Tibial nerve (tissue), 4 donors: Measurements from ENCODE around the gene LMX1A. TPM values are rescaled to one million over a fixed set of nuclear protein-coding genes. Genes with fewer than 3 reads are reported as not detected.

ENCODE experiments used
- DNase-seq, 2 donors: peaks; one replicate each; pipeline ENCODE4 v3.0.0-alpha.2; 2019; ENCODE audit warnings: low spot score in 2 of 2
- H3K27ac ChIP-seq, 4 donors: fragments of 200-600 bp; sonication (generic) in 3 of 4; one replicate each; pipeline ENCODE4 v1.5.1; 2017 to 2019; ENCODE audit warnings: mild to moderate bottlenecking in 1 of 4
- H3K27me3 ChIP-seq, 2 donors: fragments of 200-600 bp; sonication (generic) in 1 of 2; one replicate each; pipeline versions ENCODE4 v1.5.1 to v1.6.0; 2017 to 2019
- H3K36me3 ChIP-seq, 3 donors: fragments of 200-600 bp; sonication (generic); one replicate each; pipeline ENCODE4 v1.5.1; 2018 to 2019
- H3K4me1 ChIP-seq, 4 donors: fragments of 200-600 bp; sonication (generic) in 3 of 4; one replicate each; pipeline ENCODE4 v1.5.1; 2017 to 2019
- H3K4me3 ChIP-seq, 4 donors: fragments of 200-600 bp; sonication (generic) in 3 of 4; one replicate each; pipeline ENCODE4 v1.5.1; 2017 to 2019; ENCODE audit warnings: mild to moderate bottlenecking in 1 of 4, moderate library complexity in 1 of 4
- H3K9me3 ChIP-seq, 4 donors: fragments of 200-600 bp; sonication (generic) in 3 of 4; one replicate each; pipeline ENCODE4 v1.5.1; 2017 to 2019
- CTCF ChIP-seq, 5 experiments: fragments of 200-600 bp in 3 of 5; fragments of 450-650 bp in 2 of 5; sonication (generic) in 3 of 5; IDR thresholded peaks; one replicate each; pipeline ENCODE4 v1.5.1; 2016 to 2019; ENCODE audit warnings: antibody characterized with exemption in 5 of 5, mild to moderate bottlenecking in 3 of 5, moderate library complexity in 2 of 5
- EP300 ChIP-seq, 2 donors: sonication (generic); formaldehyde crosslinking; IDR thresholded peaks; one replicate each; pipeline ENCODE4 v1.6.1; 2017; ENCODE audit warnings: antibody characterized with exemption in 2 of 2, mild to moderate bottlenecking in 1 of 2
- POLR2A ChIP-seq, 2 donors: fragments of 450-650 bp; IDR thresholded peaks; one replicate each; pipeline ENCODE4 v1.6.1; 2017; ENCODE audit warnings: antibody characterized with exemption in 2 of 2, mild to moderate bottlenecking in 2 of 2, moderate library complexity in 2 of 2
- WGBS, 2 donors: methylation state at CpG; one replicate each; pipeline ENCODE4 v1.1.5; 2018; 5-methylcytosine and 5-hydroxymethylcytosine counted together
- total RNA-seq, 4 donors: library from RNA; depleted of rRNA; stranded (reverse); fragments of >200 nt; gene quantifications; one replicate each; pipeline ENCODE4 v1.1.0, GENCODE V29; 2016

Gene LMX1A
- total RNA-seq, 4 donors from 2014 or later = 0.84 TPM; not detected in 3

GRCh38 chr1:165185161-165185889 is 171.2 kb downstream of the LMX1A start:
- Histone ChIP-seq H3K9me3 (peaks cover 0 to 15% (median 0%) of the 10 kb centered on the region in 4 donors), H3K36me3 (no peaks in the 10 kb centered on the region), H3K4me1 (no peaks in the 10 kb centered on the region), H3K27ac (no peak overlapping the region), H3K4me3 (no peak overlapping the region), H3K27me3 (no peaks in the 10 kb centered on the region)
- DNase-seq = no peak
- WGBS, 2 donors = 66 to 68% methylated on average over 4 of the region's 4 CpGs
- no peak for TF ChIP-seq POLR2A (IDR thresholded peaks at IDR 0.05)

- H3K27ac ChIP-seq = no peak overlapping the region
- no peaks in the 10 kb centered on the region for H3K36me3 ChIP-seq
- peaks cover 0 to 15% (median 0%) of the 10 kb centered on the region in 4 donors for H3K9me3 ChIP-seq
- no peaks in the 10 kb centered on the region for H3K4me1 ChIP-seq
- no peak overlapping the region for H3K4me3 ChIP-seq
- TF ChIP-seq EP300 (IDR thresholded peaks at IDR 0.05) (no peak), CTCF (IDR thresholded peaks at IDR 0.05) (no peak), POLR2A (IDR thresholded peaks at IDR 0.05) (no peak)
- no peak for DNase-seq
- H3K27me3 ChIP-seq = no peaks in the 10 kb centered on the region
- WGBS, 2 donors = 73 to 85% methylated on average over 3 of the region's 3 CpGs
Measured at GRCh38 chr1:165182975-165183374, 173.5 kb downstream of the LMX1A start.

GRCh38 chr1:165179306-165179705 is 177.2 kb downstream of the LMX1A start:
- Histone ChIP-seq H3K9me3 (peaks cover 0 to 15% (median 0%) of the 10 kb centered on the region in 4 donors), H3K4me3 (no peak overlapping the region), H3K36me3 (no peaks in the 10 kb centered on the region), H3K4me1 (no peaks in the 10 kb centered on the region), H3K27me3 (no peaks in the 10 kb centered on the region), H3K27ac (no peak overlapping the region)
- no peak for DNase-seq
- 69 to 70% methylated on average over 6 of the region's 6 CpGs for WGBS, 2 donors
- TF ChIP-seq EP300 (IDR thresholded peaks at IDR 0.05) (no peak), CTCF (IDR thresholded peaks at IDR 0.05) (no peak), POLR2A (IDR thresholded peaks at IDR 0.05) (no peak)

GRCh38 chr1:165174491-165174890 is 182.0 kb downstream of the LMX1A start:
- TF ChIP-seq EP300 (IDR thresholded peaks at IDR 0.05) = no peak
- no peak for TF ChIP-seq POLR2A (IDR thresholded peaks at IDR 0.05)
- TF ChIP-seq CTCF (IDR thresholded peaks at IDR 0.05) = no peak
- 65 to 74% methylated on average over 4 of the region's 4 CpGs for WGBS, 2 donors
- DNase-seq = no peak
- no peaks in the 10 kb centered on the region for H3K9me3 ChIP-seq
- no peaks in the 10 kb centered on the region for H3K27me3 ChIP-seq
- no peaks in the 10 kb centered on the region for H3K36me3 ChIP-seq
- H3K4me1 ChIP-seq = no peaks in the 10 kb centered on the region
- no peak overlapping the region for H3K4me3 ChIP-seq
- H3K27ac ChIP-seq = no peak overlapping the region

GRCh38 chr1:165173818-165174217 is 182.7 kb downstream of the LMX1A start:
- no peaks in the 10 kb centered on the region for H3K4me1 ChIP-seq
- H3K27ac ChIP-seq = no peak overlapping the region
- 89 to 91% methylated on average over 4 of the region's 4 CpGs for WGBS, 2 donors
- no peak for DNase-seq
- no peaks in the 10 kb centered on the region for H3K27me3 ChIP-seq
- TF ChIP-seq POLR2A (IDR thresholded peaks at IDR 0.05) (no peak), CTCF (IDR thresholded peaks at IDR 0.05) (no peak)
- no peaks in the 10 kb centered on the region for H3K9me3 ChIP-seq
- H3K4me3 ChIP-seq = no peak overlapping the region
- H3K36me3 ChIP-seq = no peaks in the 10 kb centered on the region
